ENCODE measurements around the gene ZDHHC14. TPM values are rescaled to one million over a fixed set of nuclear protein-coding genes. Genes with fewer than 3 reads are reported as not detected.

The ZDHHC14 gene
- total and polyA plus RNA-seq, 5 donors, result 10.6 to 22.1 (median 20.2) TPM

GRCh38 chr6:157551041-157551832 lies 170.2 kb downstream of the ZDHHC14 start:
- Histone ChIP-seq H3K27me3 (ENCODE audit: control insufficient read depth, insufficient read depth) (no peaks in the 10 kb centered on the region), H3K4me3 (ENCODE audit: low read length) (no peak overlapping the region), H3K9me3 (ENCODE audit: control insufficient read depth, low read length) (no peaks in the 10 kb centered on the region), H3K4me1 (ENCODE audit: control insufficient read depth, insufficient read depth, low read length) (peaks cover 11% of the 10 kb centered on the region), H3K27ac (ENCODE audit: low read length) (no peak overlapping the region)
- no peak for DNase-seq
- 78% methylated on average over 6 of the region's 6 CpGs for WGBS
- intact Hi-C loops (cut with DNase I), result no loop called here
- ATAC-seq, result peak in 1 of 2 donors; percentile 46

GRCh38 chr6:157552081-157552747 lies 171.2 kb downstream of the ZDHHC14 start:
- Histone ChIP-seq H3K27ac (ENCODE audit: low read length) (no peak overlapping the region), H3K27me3 (ENCODE audit: control insufficient read depth, insufficient read depth) (no peaks in the 10 kb centered on the region), H3K4me3 (ENCODE audit: low read length) (no peak overlapping the region), H3K9me3 (ENCODE audit: control insufficient read depth, low read length) (no peaks in the 10 kb centered on the region), H3K4me1 (ENCODE audit: control insufficient read depth, insufficient read depth, low read length) (peaks cover 8% of the 10 kb centered on the region)
- no peak for DNase-seq
- WGBS, result 90% methylated on average over 9 of the region's 9 CpGs
- ATAC-seq, result no peak
- intact Hi-C loops (cut with DNase I), result no loop called here

- DNase-seq (no peak), ATAC-seq (no peak)
- Histone ChIP-seq H3K27me3 (ENCODE audit: control insufficient read depth, insufficient read depth) (no peaks in the 10 kb centered on the region), H3K4me3 (ENCODE audit: low read length) (no peak overlapping the region), H3K4me1 (ENCODE audit: control insufficient read depth, insufficient read depth, low read length) (peaks cover 8% of the 10 kb centered on the region), H3K9me3 (ENCODE audit: control insufficient read depth, low read length) (no peaks in the 10 kb centered on the region), H3K27ac (ENCODE audit: low read length) (no peak overlapping the region)
- 78% methylated on average over 5 of the region's 5 CpGs for WGBS
- intact Hi-C loops (cut with DNase I), result no loop called here
Observed at GRCh38 chr6:157552820-157553485, 172.0 kb downstream of the ZDHHC14 start.

GRCh38 chr6:157554747-157555146 lies 173.8 kb downstream of the ZDHHC14 start:
- ATAC-seq (no peak), DNase-seq (no peak)
- Histone ChIP-seq H3K27me3 (ENCODE audit: control insufficient read depth, insufficient read depth) (no peaks in the 10 kb centered on the region), H3K4me3 (ENCODE audit: low read length) (no peak overlapping the region), H3K27ac (ENCODE audit: low read length) (no peak overlapping the region), H3K9me3 (ENCODE audit: control insufficient read depth, low read length) (no peaks in the 10 kb centered on the region), H3K4me1 (ENCODE audit: control insufficient read depth, insufficient read depth, low read length) (peaks cover 2% of the 10 kb centered on the region)
- intact Hi-C loops (cut with DNase I), result no loop called here
- 91% methylated on average over 2 of the region's 2 CpGs for WGBS

- intact Hi-C loops (cut with DNase I), result no loop called here
- H3K27ac ChIP-seq (ENCODE audit: low read length), result no peak overlapping the region
- no peaks in the 10 kb centered on the region for H3K4me1 ChIP-seq (ENCODE audit: control insufficient read depth, insufficient read depth, low read length)
- no peak overlapping the region for H3K4me3 ChIP-seq (ENCODE audit: low read length)
- H3K27me3 ChIP-seq (ENCODE audit: control insufficient read depth, insufficient read depth), result no peaks in the 10 kb centered on the region
- no peaks in the 10 kb centered on the region for H3K9me3 ChIP-seq (ENCODE audit: control insufficient read depth, low read length)
- 92% methylated on average over 16 of the region's 16 CpGs for WGBS
- DNase-seq, result no peak
- no peak for ATAC-seq
Observed at GRCh38 chr6:157555455-157556143, 174.6 kb downstream of the ZDHHC14 start.

GRCh38 chr6:157556144-157556645 lies 175.2 kb downstream of the ZDHHC14 start:
- H3K9me3 ChIP-seq (ENCODE audit: control insufficient read depth, low read length), result no peaks in the 10 kb centered on the region
- H3K27me3 ChIP-seq (ENCODE audit: control insufficient read depth, insufficient read depth), result no peaks in the 10 kb centered on the region
- intact Hi-C loops (cut with DNase I), result no loop called here
- DNase-seq, result no peak
- H3K4me3 ChIP-seq (ENCODE audit: low read length), result no peak overlapping the region
- no peak for ATAC-seq
- WGBS, result 91% methylated on average over 15 of the region's 15 CpGs
- no peak overlapping the region for H3K27ac ChIP-seq (ENCODE audit: low read length)
- H3K4me1 ChIP-seq (ENCODE audit: control insufficient read depth, insufficient read depth, low read length), result no peaks in the 10 kb centered on the region

GRCh38 chr6:157556671-157557430 lies 175.9 kb downstream of the ZDHHC14 start:
- no peak for DNase-seq
- Histone ChIP-seq H3K27ac (ENCODE audit: low read length) (no peak overlapping the region), H3K27me3 (ENCODE audit: control insufficient read depth, insufficient read depth) (no peaks in the 10 kb centered on the region), H3K9me3 (ENCODE audit: control insufficient read depth, low read length) (no peaks in the 10 kb centered on the region), H3K4me3 (ENCODE audit: low read length) (no peak overlapping the region), H3K4me1 (ENCODE audit: control insufficient read depth, insufficient read depth, low read length) (no peaks in the 10 kb centered on the region)
- intact Hi-C loops (cut with DNase I), result no loop called here
- WGBS, result 89% methylated on average over 21 of the region's 21 CpGs
- ATAC-seq, result peak; percentile 44 to 53

- WGBS, result 89% methylated on average over 6 of the region's 6 CpGs
- intact Hi-C loops (cut with DNase I), result no loop called here
- Histone ChIP-seq H3K27ac (ENCODE audit: low read length) (no peak overlapping the region), H3K4me3 (ENCODE audit: low read length) (no peak overlapping the region), H3K9me3 (ENCODE audit: control insufficient read depth, low read length) (no peaks in the 10 kb centered on the region), H3K27me3 (ENCODE audit: control insufficient read depth, insufficient read depth) (no peaks in the 10 kb centered on the region), H3K4me1 (ENCODE audit: control insufficient read depth, insufficient read depth, low read length) (no peaks in the 10 kb centered on the region)
- ATAC-seq, result no peak
- no peak for DNase-seq
Observed at GRCh38 chr6:157557559-157557958, 176.6 kb downstream of the ZDHHC14 start.

- Histone ChIP-seq H3K4me1 (ENCODE audit: control insufficient read depth, insufficient read depth, low read length) (no peaks in the 10 kb centered on the region), H3K27me3 (ENCODE audit: control insufficient read depth, insufficient read depth) (no peaks in the 10 kb centered on the region), H3K27ac (ENCODE audit: low read length) (no peak overlapping the region), H3K4me3 (ENCODE audit: low read length) (no peak overlapping the region), H3K9me3 (ENCODE audit: control insufficient read depth, low read length) (no peaks in the 10 kb centered on the region)
- WGBS, result 90% methylated on average over 3 of the region's 3 CpGs
- DNase-seq (no peak), ATAC-seq (no peak)
- intact Hi-C loops (cut with DNase I), result no loop called here
Observed at GRCh38 chr6:157558049-157558448, 177.1 kb downstream of the ZDHHC14 start.

GRCh38 chr6:157558487-157559200 lies 177.7 kb downstream of the ZDHHC14 start:
- Histone ChIP-seq H3K27me3 (ENCODE audit: control insufficient read depth, insufficient read depth) (no peaks in the 10 kb centered on the region), H3K9me3 (ENCODE audit: control insufficient read depth, low read length) (no peaks in the 10 kb centered on the region), H3K27ac (ENCODE audit: low read length) (no peak overlapping the region), H3K4me1 (ENCODE audit: control insufficient read depth, insufficient read depth, low read length) (no peaks in the 10 kb centered on the region), H3K4me3 (ENCODE audit: low read length) (no peak overlapping the region)
- WGBS, result 58% methylated on average over 2 of the region's 2 CpGs
- no peak for ATAC-seq
- intact Hi-C loops (cut with DNase I), result no loop called here
- DNase-seq, result no peak

Data from right cardiac atrium (tissue), 5 donors.